Type B pancreatic cell (in vitro differentiated cells): ENCODE data around the gene ANXA6. TPM values are rescaled to one million over a fixed set of nuclear protein-coding genes. Genes with fewer than 3 reads are reported as not detected.
"Not testable (repeated sequence)": the region's sequence is repeated elsewhere in the genome, so short reads cannot be mapped to it uniquely, and the experiment has no call there.

Source experiments
- DNase-seq: peaks from one replicate; pipeline ENCODE4 v3.0.0; 2021; ENCODE audit warnings: mixed read lengths; ENCODE audit not compliant: unreplicated experiment; ENCODE audit errors: extremely low spot score
- H3K27ac Mint-ChIP-seq: 2 replicates; pipeline ENCODE4 v1.8.0; 2021; ENCODE audit warnings: mild to moderate bottlenecking, mixed read lengths
- H3K27me3 Mint-ChIP-seq: 2 replicates; pipeline ENCODE4 v1.8.0; 2021; ENCODE audit warnings: mixed read lengths
- H3K36me3 Mint-ChIP-seq: 2 replicates; pipeline ENCODE4 v1.8.0; 2021; ENCODE audit warnings: mixed read lengths
- H3K4me1 Mint-ChIP-seq: one replicate; pipeline ENCODE4 v1.8.0; 2021; ENCODE audit warnings: mixed read lengths; ENCODE audit not compliant: unreplicated experiment
- H3K4me3 Mint-ChIP-seq: 2 replicates; pipeline ENCODE4 v1.8.0; 2021; ENCODE audit warnings: mild to moderate bottlenecking, mixed read lengths
- H3K9me3 Mint-ChIP-seq: 2 replicates; pipeline ENCODE4 v1.8.0; 2021; ENCODE audit warnings: mixed read lengths
- CTCF ChIP-seq: fragments of 200-600 bp; sonication (generic); conservative IDR thresholded peaks from 2 replicates; pipeline ENCODE4 v1.5.0; 2021; ENCODE audit warnings: antibody characterized with exemption, mild to moderate bottlenecking
- total RNA-seq: library from RNA; stranded (reverse); gene quantifications from 2 replicates; pipeline ENCODE4 v1.2.1, GENCODE V29; 2021; ENCODE audit warnings: low replicate concordance

ANXA6 gene
- total RNA-seq, 1 donor from 2014 or later, result 200 TPM

GRCh38 chr5:151199581-151200185 lies 42.1 kb upstream of the ANXA6 start:
- Mint-ChIP-seq H3K4me1 (no peaks in the 10 kb centered on the region), H3K27ac (no peak overlapping the region), H3K36me3 (no peaks in the 10 kb centered on the region), H3K9me3 (no peaks in the 10 kb centered on the region), H3K27me3 (no peaks in the 10 kb centered on the region), H3K4me3 (no peak overlapping the region)
- no peak for DNase-seq
- TF ChIP-seq CTCF, result no peak

GRCh38 chr5:151198861-151199260 lies 41.3 kb upstream of the ANXA6 start:
- H3K27ac Mint-ChIP-seq, result no peak overlapping the region
- no peaks in the 10 kb centered on the region for H3K9me3 Mint-ChIP-seq
- no peak for TF ChIP-seq CTCF
- DNase-seq, result no peak
- H3K4me3 Mint-ChIP-seq, result no peak overlapping the region
- no peaks in the 10 kb centered on the region for H3K27me3 Mint-ChIP-seq
- H3K4me1 Mint-ChIP-seq, result no peaks in the 10 kb centered on the region
- no peaks in the 10 kb centered on the region for H3K36me3 Mint-ChIP-seq

- H3K9me3 Mint-ChIP-seq, H3K27me3 Mint-ChIP-seq, H3K4me3 Mint-ChIP-seq, H3K4me1 Mint-ChIP-seq, H3K36me3 Mint-ChIP-seq, DNase-seq, H3K27ac Mint-ChIP-seq: not testable (repeated sequence)
Observed at GRCh38 chr5:151197291-151197600, 39.7 kb upstream of the ANXA6 start.

- H3K4me3 Mint-ChIP-seq, result no peak overlapping the region
Observed at GRCh38 chr5:151196556-151197290, 39.1 kb upstream of the ANXA6 start.

GRCh38 chr5:151195622-151196021 lies 38.0 kb upstream of the ANXA6 start:
- H3K9me3 Mint-ChIP-seq, result no peaks in the 10 kb centered on the region
- H3K27ac Mint-ChIP-seq, result no peak overlapping the region
- no peak overlapping the region for H3K4me3 Mint-ChIP-seq
- H3K36me3 Mint-ChIP-seq, result no peaks in the 10 kb centered on the region
- no peaks in the 10 kb centered on the region for H3K4me1 Mint-ChIP-seq
- H3K27me3 Mint-ChIP-seq, result no peaks in the 10 kb centered on the region
- DNase-seq, result no peak
- no peak for TF ChIP-seq CTCF

More at GRCh38 chr5:151196556-151197290, 39.1 kb upstream of the ANXA6 start:
- no peaks in the 10 kb centered on the region for H3K36me3 Mint-ChIP-seq
- no peak for TF ChIP-seq CTCF
- no peaks in the 10 kb centered on the region for H3K4me1 Mint-ChIP-seq
- H3K27ac Mint-ChIP-seq, result no peak overlapping the region
- DNase-seq, result no peak
- no peaks in the 10 kb centered on the region for H3K27me3 Mint-ChIP-seq
- H3K9me3 Mint-ChIP-seq, result no peaks in the 10 kb centered on the region

- H3K9me3 Mint-ChIP-seq, result peaks cover 14% of the 10 kb centered on the region
- no peak for TF ChIP-seq CTCF
- no peaks in the 10 kb centered on the region for H3K36me3 Mint-ChIP-seq
Observed at GRCh38 chr5:151192626-151193025, 35.0 kb upstream of the ANXA6 start.

More at GRCh38 chr5:151192626-151193025, 35.0 kb upstream of the ANXA6 start:
- no peak overlapping the region for H3K4me3 Mint-ChIP-seq
- DNase-seq, result no peak
- H3K27ac Mint-ChIP-seq, result no peak overlapping the region
- no peaks in the 10 kb centered on the region for H3K27me3 Mint-ChIP-seq
- H3K4me1 Mint-ChIP-seq, result no peaks in the 10 kb centered on the region
